Endothelial cell of umbilical vein (primary cell): Measurements from ENCODE around the gene SLC25A45. TPM values are rescaled to one million over a fixed set of nuclear protein-coding genes. Genes with fewer than 3 reads are reported as not detected.
"Not testable (repeated sequence)": the region's sequence is repeated elsewhere in the genome, so short reads cannot be mapped to it uniquely, and the experiment has no call there.

Experiments used
- BruUV-seq: library from RNA; stranded (reverse); fragments of 400-500 nt; replicated peaks from 2 replicates; lab custom pipeline; 2021; lab: Mats Ljungman, UMichigan
- CTCF ChIA-PET: fragments of 300-600, 350-600 bp; sonication (Branson Sonifier 250); formaldehyde crosslinking; loops from one replicate; lab custom pipeline; 2021; ENCODE audit warnings: antibody characterized with exemption, inconsistent platforms; lab: Charles Lee
- POLR2A ChIA-PET: fragments of 300-600, 350-600 bp; sonication (Branson Sonifier 250); formaldehyde crosslinking; loops from one replicate; lab custom pipeline; 2021; ENCODE audit warnings: antibody characterized with exemption, inconsistent platforms; lab: Charles Lee
- DNase-seq: peaks from one replicate; pipeline ENCODE4 v3.0.0-alpha.2; 2011; ENCODE audit warnings: low read depth, low spot score
- FAIRE-seq: peaks from 2 replicates; lab custom pipeline; 2011; peaks lifted over from hg19 to GRCh38; lab: Jason Lieb, UNC
- H2AFZ ChIP-seq: 2 replicates; pipeline ENCODE4 v1.6.0; 2012; ENCODE audit warnings: low read depth, low read length, control low read depth, inconsistent platforms
- H3K27ac ChIP-seq: 2 replicates; pipeline ENCODE4 v1.5.1; 2011; ENCODE audit warnings: low read depth, mild to moderate bottlenecking, control low read depth, low read length, moderate library complexity; ENCODE audit not compliant: insufficient read depth
- H3K27me3 ChIP-seq, 2 experiments: 2 replicates each; pipeline versions ENCODE4 v1.6.0 to v1.6.1; 2011; ENCODE audit warnings: low read length in 2 of 2, mixed read lengths in 1 of 2; ENCODE audit not compliant: control insufficient read depth in 2 of 2, insufficient read depth in 2 of 2
- H3K36me3 ChIP-seq, 2 experiments: 2 replicates in 1 of 2; 3 replicates in 1 of 2; pipeline ENCODE4 v1.5.1; 2011; ENCODE audit warnings: low read length in 2 of 2, mild to moderate bottlenecking in 1 of 2, moderate library complexity in 1 of 2; ENCODE audit not compliant: control insufficient read depth in 2 of 2, insufficient read depth in 2 of 2; ENCODE audit errors: extremely low read depth in 1 of 2
- H3K4me1 ChIP-seq: 3 replicates; pipeline ENCODE4 v1.5.1; 2011; ENCODE audit warnings: mild to moderate bottlenecking, low read length; ENCODE audit not compliant: control insufficient read depth, insufficient read depth; ENCODE audit errors: extremely low read depth
- H3K4me2 ChIP-seq: 2 replicates; pipeline ENCODE4 v1.6.1; 2011; ENCODE audit warnings: low read length, control low read depth, mixed read lengths; ENCODE audit not compliant: insufficient read depth
- H3K4me3 ChIP-seq, 3 experiments: fragments of 200-600 bp in 1 of 3; sonication (generic), shearing (Covaris generic) in 1 of 3; replicated peaks in 1 of 3; 2 replicates each; pipeline ENCODE4 v1.5.1; 2011 to 2016; ENCODE audit warnings: control low read depth in 3 of 3, low read length in 3 of 3, mild to moderate bottlenecking in 2 of 3, inconsistent platforms in 1 of 3, low read depth in 1 of 3, moderate library complexity in 1 of 3; ENCODE audit not compliant: insufficient read depth in 1 of 3
- H3K79me2 ChIP-seq: 2 replicates; pipeline ENCODE4 v1.6.0; 2012; ENCODE audit warnings: low read length, inconsistent platforms; ENCODE audit not compliant: control insufficient read depth, insufficient read depth
- H3K9ac ChIP-seq: replicated peaks from 2 replicates; pipeline ENCODE3; 2011; ENCODE audit warnings: low read length, control low read depth; ENCODE audit not compliant: insufficient read depth; ENCODE audit errors: extremely low read depth
- H3K9me1 ChIP-seq: replicated peaks from 3 replicates; pipeline ENCODE4 v1.6.0; 2011; ENCODE audit warnings: mild to moderate bottlenecking, low read length; ENCODE audit not compliant: control insufficient read depth, insufficient read depth; ENCODE audit errors: extremely low read depth
- H3K9me3 ChIP-seq: replicated peaks from 2 replicates; pipeline ENCODE4 v1.5.1; 2012; ENCODE audit warnings: low read length, inconsistent platforms; ENCODE audit not compliant: control insufficient read depth, insufficient read depth
- H4K20me1 ChIP-seq: replicated peaks from 2 replicates; pipeline ENCODE3; 2011; ENCODE audit warnings: mild to moderate bottlenecking, low read length; ENCODE audit not compliant: control insufficient read depth, insufficient read depth; ENCODE audit errors: extremely low read depth
- EZH2 ChIP-seq: IDR thresholded peaks from 2 replicates; pipeline ENCODE4 v1.6.1; 2012; ENCODE audit warnings: borderline replicate concordance, low read depth, mild to moderate bottlenecking, moderate library complexity, low read length, inconsistent platforms; ENCODE audit not compliant: severe bottlenecking
- FOS ChIP-seq: IDR thresholded peaks from 2 replicates; pipeline ENCODE4 v1.6.1; 2011; ENCODE audit warnings: mild to moderate bottlenecking, low read length, moderate library complexity, borderline replicate concordance; ENCODE audit not compliant: insufficient read depth
- JUN ChIP-seq: IDR thresholded peaks from 2 replicates; pipeline ENCODE4 v1.6.1; 2011; ENCODE audit warnings: borderline replicate concordance, low read depth; ENCODE audit not compliant: insufficient read length, insufficient read depth
- POLR2AphosphoS5 ChIP-seq: IDR thresholded peaks from 2 replicates; pipeline ENCODE4 v1.6.1; 2012; ENCODE audit warnings: low read depth, mild to moderate bottlenecking, control low read depth, low read length, moderate library complexity; ENCODE audit not compliant: insufficient read depth
- dilution Hi-C: fragments of 300-500 bp; cut with MboI; formaldehyde crosslinking; loops from one replicate; pipeline ENCODE4 v1.15.0; 2019; ENCODE audit warnings: low sequenced_read_pairs; ENCODE audit not compliant: extremely low pct_ligation_motif_present
- intact Hi-C: fragments of 100-400 bp; cut with micrococcal nuclease; formaldehyde crosslinking; loops from one replicate; pipeline ENCODE4 v1.10.0; 2022
- polyA plus RNA-seq, 4 experiments: library from polyadenylated mRNA; depleted of rRNA in 3 of 4; stranded (reverse) in 3 of 4; unstranded in 1 of 4; fragments of >200 nt; gene quantifications; 2 replicates each; pipeline versions ENCODE4 v1.2.1 to v1.2.3, GENCODE V29; 2011 to 2012; ENCODE audit warnings: missing spikeins in 1 of 4
- total RNA-seq: library from RNA; stranded (reverse); gene quantifications from 2 replicates; pipeline ENCODE4 v1.2.3, GENCODE V29; 2021

Gene SLC25A45
- total and polyA plus RNA-seq, 2 donors (not counting 3 experiments of a cell fraction or from before 2014, with no cell fraction given) = 1.2 to 3.1 TPM

GRCh38 chr11:65334696-65335295, 47.6 kb downstream of the SLC25A45 start:
- FAIRE-seq (peak; percentile 8), DNase-seq (peak; percentile 33)
- CTCF ChIA-PET = interaction anchor here (0.6 to 11.0 kb wide), 6 partner anchors 17 to 109 kb away, joined by 3 to 473 read pairs (median 9); partner anchors contain the start of gene CDC42EP2
- POLR2A ChIA-PET = no interaction called here
- Histone ChIP-seq H3K4me3 (peak overlapping the region; percentile 69 to 97 (median 72)), H2AFZ (no peak overlapping the region), H3K36me3 (peaks cover 0 to 2% of the 10 kb centered on the region in 2 experiments), H3K4me2 (peak overlapping the region; percentile 84), H4K20me1 (peaks cover under 1% of the 10 kb centered on the region), H3K79me2 (peaks cover 54% of the 10 kb centered on the region), H3K9me1 (no peaks in the 10 kb centered on the region), H3K27ac (no peak overlapping the region), H3K9me3 (no peaks in the 10 kb centered on the region), H3K27me3 (no peaks in the 10 kb centered on the region), H3K4me1 (peaks cover 14% of the 10 kb centered on the region), H3K9ac (peak overlapping the region; percentile 92)
- no peak for TF ChIP-seq EZH2
- no peak for TF ChIP-seq JUN
- no peak for TF ChIP-seq FOS
- no peak for TF ChIP-seq POLR2AphosphoS5
- dilution Hi-C loops (no loop called here), intact Hi-C loops (loop anchor here (5.0 kb wide), 1 partner anchor 127 kb away; no protein-coding TSS in a partner anchor)
- BruUV-seq = no TSS peak

- ChIA-PET CTCF (interaction anchor here (0.7 to 11.0 kb wide), 7 partner anchors 14 to 178 kb away, joined by 3 to 473 read pairs (median 5); partner anchors contain the start of gene CDC42EP2), POLR2A (interaction anchor here (1.3 to 1.6 kb wide), 2 partner anchors 18 to 71 kb away, joined by 6 read pairs; partner anchors contain the start of genes CDC42EP2 and POLA2)
- H2AFZ ChIP-seq, H3K9me3 ChIP-seq, H3K27me3 ChIP-seq, H3K9ac ChIP-seq, H3K4me3 ChIP-seq, H3K9me1 ChIP-seq, H3K4me2 ChIP-seq, H3K27ac ChIP-seq, dilution Hi-C loops, BruUV-seq, H4K20me1 ChIP-seq, H3K36me3 ChIP-seq, FAIRE-seq, DNase-seq: not testable (repeated sequence)
- intact Hi-C loops = loop anchor here (5.0 kb wide), 1 partner anchor 125 kb away; no protein-coding TSS in a partner anchor
- Histone ChIP-seq H3K4me1 (peaks cover 20% of the 10 kb centered on the region), H3K79me2 (peaks cover 36% of the 10 kb centered on the region)
These were observed 49.9 kb downstream of the SLC25A45 start for GRCh38 chr11:65332591-65332990.
